Measurements from ENCODE around the gene MINDY4.
A peak's percentile ranks its signal among the peaks of the same experiment; 100 is the strongest.

MINDY4 gene

GRCh38 chr7:30741289-30741688 is 29.9 kb upstream of the MINDY4 start:
- DNase-seq (ENCODE audit: low read depth in 2 of 2): no peak

- DNase-seq (ENCODE audit: low read depth in 2 of 2): no peak
Measured at GRCh38 chr7:30743371-30744074, 27.7 kb upstream of the MINDY4 start.

GRCh38 chr7:30744075-30744417 is 27.2 kb upstream of the MINDY4 start:
- no peak for DNase-seq (ENCODE audit: low read depth in 2 of 2)

- no peak for DNase-seq (ENCODE audit: low read depth in 2 of 2)
Measured at GRCh38 chr7:30745261-30745941, 25.8 kb upstream of the MINDY4 start.

- no peak for DNase-seq (ENCODE audit: low read depth in 2 of 2)
Measured at GRCh38 chr7:30750010-30750409, 21.2 kb upstream of the MINDY4 start.

GRCh38 chr7:30750683-30751650 is 20.2 kb upstream of the MINDY4 start:
- DNase-seq (ENCODE audit: low read depth in 2 of 2): no peak

GRCh38 chr7:30751696-30752273 is 19.4 kb upstream of the MINDY4 start, which contains the start of gene INMT:
Gene INMT, plus strand, starts transcription at chr7:30752135. Its CDS starts 16 bp downstream, at chr7:30752151.
- DNase-seq (ENCODE audit: low read depth in 2 of 2): no peak

GRCh38 chr7:30752484-30752883 is 18.7 kb upstream of the MINDY4 start:
- no peak for DNase-seq (ENCODE audit: low read depth in 2 of 2)

GRCh38 chr7:30752979-30753378 is 18.2 kb upstream of the MINDY4 start:
- no peak for DNase-seq (ENCODE audit: low read depth in 2 of 2)

GRCh38 chr7:30754315-30754877 is 16.8 kb upstream of the MINDY4 start:
- DNase-seq (ENCODE audit: low read depth in 2 of 2): no peak

- no peak for DNase-seq (ENCODE audit: low read depth in 2 of 2)
Measured at GRCh38 chr7:30755384-30756154, 15.6 kb upstream of the MINDY4 start.

GRCh38 chr7:30757342-30757692 is 13.9 kb upstream of the MINDY4 start:
- no peak for DNase-seq (ENCODE audit: low read depth in 2 of 2)

GRCh38 chr7:30760514-30761213 is 10.6 kb upstream of the MINDY4 start:
- DNase-seq (ENCODE audit: low read depth in 2 of 2): no peak

- DNase-seq (ENCODE audit: low read depth in 2 of 2): no peak
Measured at GRCh38 chr7:30761214-30762156, 9.7 kb upstream of the MINDY4 start.

- DNase-seq (ENCODE audit: low read depth in 2 of 2): no peak
Measured at GRCh38 chr7:30764030-30764975, 6.9 kb upstream of the MINDY4 start.

GRCh38 chr7:30765408-30765807 is 5.8 kb upstream of the MINDY4 start:
- no peak for DNase-seq (ENCODE audit: low read depth in 2 of 2)

GRCh38 chr7:30770845-30771173 is 408 bp upstream of the MINDY4 start:
- no peak for DNase-seq (ENCODE audit: low read depth in 2 of 2)

GRCh38 chr7:30771880-30772425 is 736 bp downstream of the MINDY4 start:
- DNase-seq (ENCODE audit: low read depth in 2 of 2): peak in 1 of 2 donors; percentile 9
